ENCODE results near the gene ASB3. TPM values are rescaled to one million over a fixed set of nuclear protein-coding genes. Genes with fewer than 3 reads are reported as not detected.
"Not testable (repeated sequence)": the region's sequence is repeated elsewhere in the genome, so short reads cannot be mapped to it uniquely, and the experiment has no call there.

Gene ASB3
- total and polyA plus RNA-seq, 4 donors = 7.0 to 54.9 (median 18.1) TPM

- H3K27me3 ChIP-seq (ENCODE audit: control insufficient read depth in 3 of 3, insufficient read depth in 3 of 3, low read length in 2 of 3) = no peaks in the 10 kb centered on the region
- H3K9ac ChIP-seq (ENCODE audit: insufficient read depth in 1 of 2, low read length in 2 of 2) = no peak overlapping the region
- 99 to 100% methylated on average over 2 of the region's 2 CpGs for WGBS, 2 donors
- peaks cover 0 to 3% (median under 1%) of the 10 kb centered on the region in 4 donors for H3K36me3 ChIP-seq (ENCODE audit: control insufficient read depth in 4 of 4, insufficient read depth in 4 of 4, low read length in 4 of 4)
- DNase-seq (no peak), ATAC-seq (ENCODE audit: insufficient read depth, low FRiP score) (no peak)
- H3K4me3 ChIP-seq = no peak overlapping the region
- H3K4me1 ChIP-seq (ENCODE audit: control insufficient read depth in 5 of 5, insufficient read depth in 5 of 5, low read length in 5 of 5) = no peaks in the 10 kb centered on the region
- no peak for TF ChIP-seq CTCF (IDR thresholded peaks at IDR 0.05; ENCODE audit: control extremely low read depth, extremely low read depth)
- H3K27ac ChIP-seq (ENCODE audit: low read depth in 1 of 2, low read length in 1 of 2) = no peak overlapping the region
- no peaks in the 10 kb centered on the region for H3K9me3 ChIP-seq (ENCODE audit: control insufficient read depth in 4 of 4, insufficient read depth in 3 of 4, low read length in 3 of 4)
These were observed 125.9 kb downstream of the ASB3 start for GRCh38 chr2:53660886-53661285.

- not testable (repeated sequence) for H3K4me3 ChIP-seq; H3K9me3 ChIP-seq (ENCODE audit: control insufficient read depth in 4 of 4, insufficient read depth in 3 of 4, low read length in 3 of 4); H3K4me1 ChIP-seq (ENCODE audit: control insufficient read depth in 5 of 5, insufficient read depth in 5 of 5, low read length in 5 of 5); H3K27ac ChIP-seq (ENCODE audit: low read depth in 1 of 2, low read length in 1 of 2); H3K27me3 ChIP-seq (ENCODE audit: control insufficient read depth in 3 of 3, insufficient read depth in 3 of 3, low read length in 2 of 3); DNase-seq; H3K36me3 ChIP-seq (ENCODE audit: control insufficient read depth in 4 of 4, insufficient read depth in 4 of 4, low read length in 4 of 4); H3K9ac ChIP-seq (ENCODE audit: insufficient read depth in 1 of 2, low read length in 2 of 2); ATAC-seq (ENCODE audit: insufficient read depth, low FRiP score)
- WGBS, 2 donors = 86% methylated on average over 4 of the region's 4 CpGs
These were observed 128.3 kb downstream of the ASB3 start for GRCh38 chr2:53658474-53658873.

GRCh38 chr2:53655256-53655655, 131.5 kb downstream of the ASB3 start:
- Histone ChIP-seq H3K27me3 (ENCODE audit: control insufficient read depth in 3 of 3, insufficient read depth in 3 of 3, low read length in 2 of 3) (no peaks in the 10 kb centered on the region), H3K27ac (ENCODE audit: low read depth in 1 of 2, low read length in 1 of 2) (no peak overlapping the region), H3K4me3 (no peak overlapping the region), H3K4me1 (ENCODE audit: control insufficient read depth in 5 of 5, insufficient read depth in 5 of 5, low read length in 5 of 5) (no peaks in the 10 kb centered on the region), H3K9me3 (ENCODE audit: control insufficient read depth in 4 of 4, insufficient read depth in 3 of 4, low read length in 3 of 4) (no peaks in the 10 kb centered on the region), H3K9ac (ENCODE audit: insufficient read depth in 1 of 2, low read length in 2 of 2) (no peak overlapping the region), H3K36me3 (ENCODE audit: control insufficient read depth in 4 of 4, insufficient read depth in 4 of 4, low read length in 4 of 4) (peaks cover 0 to 3% (median 0%) of the 10 kb centered on the region in 4 donors)
- ATAC-seq (ENCODE audit: insufficient read depth, low FRiP score) (no peak), DNase-seq (no peak)
- TF ChIP-seq CTCF (IDR thresholded peaks at IDR 0.05; ENCODE audit: control extremely low read depth, extremely low read depth) = no peak
- WGBS, 2 donors = 77 to 81% methylated on average over 1 of the region's 1 CpG

GRCh38 chr2:53654396-53654795, 132.4 kb downstream of the ASB3 start:
- Histone ChIP-seq H3K27ac (ENCODE audit: low read depth in 1 of 2, low read length in 1 of 2) (no peak overlapping the region), H3K9ac (ENCODE audit: insufficient read depth in 1 of 2, low read length in 2 of 2) (no peak overlapping the region), H3K4me1 (ENCODE audit: control insufficient read depth in 5 of 5, insufficient read depth in 5 of 5, low read length in 5 of 5) (no peaks in the 10 kb centered on the region), H3K27me3 (ENCODE audit: control insufficient read depth in 3 of 3, insufficient read depth in 3 of 3, low read length in 2 of 3) (no peaks in the 10 kb centered on the region), H3K36me3 (ENCODE audit: control insufficient read depth in 4 of 4, insufficient read depth in 4 of 4, low read length in 4 of 4) (peaks cover 0 to 3% (median 0%) of the 10 kb centered on the region in 4 donors), H3K4me3 (no peak overlapping the region), H3K9me3 (ENCODE audit: control insufficient read depth in 4 of 4, insufficient read depth in 3 of 4, low read length in 3 of 4) (no peaks in the 10 kb centered on the region)
- DNase-seq (no peak), ATAC-seq (ENCODE audit: insufficient read depth, low FRiP score) (no peak)
- TF ChIP-seq CTCF (IDR thresholded peaks at IDR 0.05; ENCODE audit: control extremely low read depth, extremely low read depth) = no peak
